HepG2 (cell line): ENCODE measurements around the gene STIM1. TPM values are rescaled to one million over a fixed set of nuclear protein-coding genes. Genes with fewer than 3 reads are reported as not detected.
A peak's percentile ranks its signal among the peaks of the same experiment; 100 is the strongest.

Experiments used
- KDM6A ChIP-seq: IDR thresholded peaks from 2 replicates; pipeline ENCODE4 v1.6.1; 2016; ENCODE audit warnings: low read depth
- SIN3B ChIP-seq: fragments of 150-350 bp; IDR thresholded peaks from 2 replicates; pipeline ENCODE4 v1.6.1; 2014; ENCODE audit warnings: low read length
- TMF1 ChIP-seq: sonication (generic); formaldehyde crosslinking; IDR thresholded peaks from 2 replicates; pipeline ENCODE4 v1.8.1; 2022; ENCODE audit warnings: low read depth, missing genetic modification reagents
- ZMAT3 ChIP-seq: sonication (generic); formaldehyde crosslinking; conservative IDR thresholded peaks from 2 replicates; pipeline ENCODE4 v1.7.0; 2021; ENCODE audit warnings: missing genetic modification reagents
- ZNF672 ChIP-seq: sonication (generic); formaldehyde crosslinking; IDR thresholded peaks from 2 replicates; pipeline ENCODE4 v1.8.1; 2022; ENCODE audit warnings: missing genetic modification reagents
- ZSCAN21 ChIP-seq: sonication (generic); formaldehyde crosslinking; IDR thresholded peaks from 2 replicates; pipeline ENCODE4 v1.8.0; 2022; ENCODE audit warnings: mild to moderate bottlenecking, missing genetic modification reagents, moderate library complexity, borderline replicate concordance
- polyA plus RNA-seq, 8 experiments: library from polyadenylated mRNA; depleted of rRNA in 3 of 8; stranded (reverse) in 7 of 8; unstranded in 1 of 8; fragments of >200 nt; fragmentation: Illumina TruSeq in 4 of 8; extraction: Trizol in 4 of 8; gene quantifications; 2 replicates each; pipeline versions ENCODE4 v1.2.1 to v1.2.3, GENCODE V29; 2011 to 2016; ENCODE audit warnings: low read depth in 4 of 8, missing spikeins in 1 of 8, mixed read lengths in 1 of 8; ENCODE audit not compliant: insufficient read depth in 1 of 8
- total RNA-seq, 5 experiments: library from RNA; depleted of rRNA; stranded (reverse); fragments of >200 nt; fragmentation: Illumina TruSeq; extraction: Trizol; gene quantifications; 2 replicates each; pipeline ENCODE4 v1.2.3, GENCODE V29; 2016; ENCODE audit warnings: low read depth in 1 of 5
- TF ChIP-seq, protein P1 (sequence below), 2 experiments: fragments of 450-650 bp in 1 of 2; sonication (generic) in 1 of 2; formaldehyde crosslinking in 1 of 2; IDR thresholded peaks; 2 replicates each; pipeline versions ENCODE4 v1.6.1 to v1.8.0; 2016 to 2022; ENCODE audit warnings: antibody characterized with exemption in 1 of 2, mild to moderate bottlenecking in 1 of 2, missing genetic modification reagents in 1 of 2
- TF ChIP-seq, protein P2 (sequence below): IDR thresholded peaks from 2 replicates; pipeline ENCODE4 v1.6.1; 2016; ENCODE audit warnings: low read depth
- TF ChIP-seq, protein P3 (sequence below): sonication (generic); formaldehyde crosslinking; IDR thresholded peaks from 2 replicates; pipeline ENCODE4 v1.4.0; 2020; ENCODE audit warnings: missing genetic modification reagents
- TF ChIP-seq, protein P4 (sequence below): sonication (generic); formaldehyde crosslinking; IDR thresholded peaks from 2 replicates; pipeline ENCODE4 v1.5.0; 2020; ENCODE audit warnings: missing genetic modification reagents
- TF ChIP-seq, protein P5 (sequence below): IDR thresholded peaks from 2 replicates; pipeline ENCODE4 v1.6.1; 2016; ENCODE audit warnings: missing genetic modification reagents, missing compliant biosample characterization
- TF ChIP-seq, protein P6 (sequence below): sonication (generic); formaldehyde crosslinking; IDR thresholded peaks from 2 replicates; pipeline ENCODE4 v1.8.1; 2023; ENCODE audit warnings: mild to moderate bottlenecking, missing genetic modification reagents

Gene STIM1
- total and polyA plus RNA-seq, 2 of the 13 experiments (the other 11 are each of a cell fraction or from before 2014, with no cell fraction given), result 19.2 to 28.5 TPM

DNA sequence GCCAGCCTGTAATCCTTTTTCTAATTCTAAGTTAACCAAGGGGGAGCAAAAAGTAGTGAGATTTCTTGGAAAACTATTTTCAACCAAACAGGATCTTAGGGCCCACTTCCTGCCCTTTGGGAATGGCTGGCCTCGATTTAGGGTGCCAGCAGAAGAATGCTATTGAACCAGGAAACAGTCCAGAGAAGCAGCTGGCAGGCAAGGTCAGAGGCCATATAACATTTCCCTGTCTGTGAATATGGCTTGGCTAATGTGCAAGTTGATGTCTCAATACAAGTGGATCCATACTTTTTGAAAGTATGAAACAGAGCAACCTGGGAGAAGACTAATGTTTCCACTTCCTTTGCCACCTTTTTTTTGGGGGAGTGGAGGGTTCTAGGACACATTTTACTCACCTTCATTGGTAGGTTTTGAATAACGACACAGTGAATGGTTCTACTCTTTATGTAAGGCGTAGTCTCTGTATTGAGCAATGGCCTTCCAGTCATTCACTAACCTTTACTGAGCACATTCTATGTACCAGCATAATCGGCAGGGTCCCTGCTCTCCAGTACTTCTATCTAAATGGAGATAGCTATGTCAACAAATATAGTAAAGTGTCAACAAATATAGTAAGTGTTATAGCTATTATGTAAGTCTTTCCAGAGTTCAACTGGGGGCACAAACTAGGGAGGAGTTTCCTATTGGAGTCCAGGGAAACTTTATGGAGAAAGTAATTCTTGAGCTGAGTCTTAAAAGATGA, 204.9 kb downstream of the STIM1 start (continued):
- TF ChIP-seq, protein P1, sequence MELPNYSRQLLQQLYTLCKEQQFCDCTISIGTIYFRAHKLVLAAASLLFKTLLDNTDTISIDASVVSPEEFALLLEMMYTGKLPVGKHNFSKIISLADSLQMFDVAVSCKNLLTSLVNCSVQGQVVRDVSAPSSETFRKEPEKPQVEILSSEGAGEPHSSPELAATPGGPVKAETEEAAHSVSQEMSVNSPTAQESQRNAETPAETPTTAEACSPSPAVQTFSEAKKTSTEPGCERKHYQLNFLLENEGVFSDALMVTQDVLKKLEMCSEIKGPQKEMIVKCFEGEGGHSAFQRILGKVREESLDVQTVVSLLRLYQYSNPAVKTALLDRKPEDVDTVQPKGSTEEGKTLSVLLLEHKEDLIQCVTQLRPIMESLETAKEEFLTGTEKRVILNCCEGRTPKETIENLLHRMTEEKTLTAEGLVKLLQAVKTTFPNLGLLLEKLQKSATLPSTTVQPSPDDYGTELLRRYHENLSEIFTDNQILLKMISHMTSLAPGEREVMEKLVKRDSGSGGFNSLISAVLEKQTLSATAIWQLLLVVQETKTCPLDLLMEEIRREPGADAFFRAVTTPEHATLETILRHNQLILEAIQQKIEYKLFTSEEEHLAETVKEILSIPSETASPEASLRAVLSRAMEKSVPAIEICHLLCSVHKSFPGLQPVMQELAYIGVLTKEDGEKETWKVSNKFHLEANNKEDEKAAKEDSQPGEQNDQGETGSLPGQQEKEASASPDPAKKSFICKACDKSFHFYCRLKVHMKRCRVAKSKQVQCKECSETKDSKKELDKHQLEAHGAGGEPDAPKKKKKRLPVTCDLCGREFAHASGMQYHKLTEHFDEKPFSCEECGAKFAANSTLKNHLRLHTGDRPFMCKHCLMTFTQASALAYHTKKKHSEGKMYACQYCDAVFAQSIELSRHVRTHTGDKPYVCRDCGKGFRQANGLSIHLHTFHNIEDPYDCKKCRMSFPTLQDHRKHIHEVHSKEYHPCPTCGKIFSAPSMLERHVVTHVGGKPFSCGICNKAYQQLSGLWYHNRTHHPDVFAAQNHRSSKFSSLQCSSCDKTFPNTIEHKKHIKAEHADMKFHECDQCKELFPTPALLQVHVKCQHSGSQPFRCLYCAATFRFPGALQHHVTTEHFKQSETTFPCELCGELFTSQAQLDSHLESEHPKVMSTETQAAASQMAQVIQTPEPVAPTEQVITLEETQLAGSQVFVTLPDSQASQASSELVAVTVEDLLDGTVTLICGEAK (IDR thresholded peaks at IDR 0.05), result no peak
- TF ChIP-seq, protein P1 (CRISPR knock-in tag; IDR thresholded peaks at IDR 0.05), result no peak
- TF ChIP-seq, protein P2, sequence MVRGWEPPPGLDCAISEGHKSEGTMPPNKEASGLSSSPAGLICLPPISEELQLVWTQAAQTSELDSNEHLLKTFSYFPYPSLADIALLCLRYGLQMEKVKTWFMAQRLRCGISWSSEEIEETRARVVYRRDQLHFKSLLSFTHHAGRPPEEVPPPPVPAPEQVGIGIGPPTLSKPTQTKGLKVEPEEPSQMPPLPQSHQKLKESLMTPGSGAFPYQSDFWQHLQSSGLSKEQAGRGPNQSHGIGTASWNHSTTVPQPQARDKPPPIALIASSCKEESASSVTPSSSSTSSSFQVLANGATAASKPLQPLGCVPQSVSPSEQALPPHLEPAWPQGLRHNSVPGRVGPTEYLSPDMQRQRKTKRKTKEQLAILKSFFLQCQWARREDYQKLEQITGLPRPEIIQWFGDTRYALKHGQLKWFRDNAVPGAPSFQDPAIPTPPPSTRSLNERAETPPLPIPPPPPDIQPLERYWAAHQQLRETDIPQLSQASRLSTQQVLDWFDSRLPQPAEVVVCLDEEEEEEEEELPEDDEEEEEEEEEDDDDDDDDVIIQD, result peak; percentile 78; the same call in 1 of the 2 replicates
- TF ChIP-seq ZMAT3 (CRISPR knock-in tag) (no peak), SIN3B (no peak), ZSCAN21 (no peak), KDM6A (peak; percentile 52; the same call in 1 of the 2 replicates), TMF1 (CRISPR knock-in tag) (no peak), ZNF672 (no peak)
- TF ChIP-seq, protein P3, sequence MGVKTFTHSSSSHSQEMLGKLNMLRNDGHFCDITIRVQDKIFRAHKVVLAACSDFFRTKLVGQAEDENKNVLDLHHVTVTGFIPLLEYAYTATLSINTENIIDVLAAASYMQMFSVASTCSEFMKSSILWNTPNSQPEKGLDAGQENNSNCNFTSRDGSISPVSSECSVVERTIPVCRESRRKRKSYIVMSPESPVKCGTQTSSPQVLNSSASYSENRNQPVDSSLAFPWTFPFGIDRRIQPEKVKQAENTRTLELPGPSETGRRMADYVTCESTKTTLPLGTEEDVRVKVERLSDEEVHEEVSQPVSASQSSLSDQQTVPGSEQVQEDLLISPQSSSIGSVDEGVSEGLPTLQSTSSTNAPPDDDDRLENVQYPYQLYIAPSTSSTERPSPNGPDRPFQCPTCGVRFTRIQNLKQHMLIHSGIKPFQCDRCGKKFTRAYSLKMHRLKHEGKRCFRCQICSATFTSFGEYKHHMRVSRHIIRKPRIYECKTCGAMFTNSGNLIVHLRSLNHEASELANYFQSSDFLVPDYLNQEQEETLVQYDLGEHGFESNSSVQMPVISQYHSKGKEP (CRISPR knock-in tag), result no peak
- TF ChIP-seq, protein P4, sequence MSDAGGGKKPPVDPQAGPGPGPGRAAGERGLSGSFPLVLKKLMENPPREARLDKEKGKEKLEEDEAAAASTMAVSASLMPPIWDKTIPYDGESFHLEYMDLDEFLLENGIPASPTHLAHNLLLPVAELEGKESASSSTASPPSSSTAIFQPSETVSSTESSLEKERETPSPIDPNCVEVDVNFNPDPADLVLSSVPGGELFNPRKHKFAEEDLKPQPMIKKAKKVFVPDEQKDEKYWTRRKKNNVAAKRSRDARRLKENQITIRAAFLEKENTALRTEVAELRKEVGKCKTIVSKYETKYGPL (CRISPR knock-in tag), result peak; percentile 40; the same call in 1 of the 2 replicates
- TF ChIP-seq, protein P5, sequence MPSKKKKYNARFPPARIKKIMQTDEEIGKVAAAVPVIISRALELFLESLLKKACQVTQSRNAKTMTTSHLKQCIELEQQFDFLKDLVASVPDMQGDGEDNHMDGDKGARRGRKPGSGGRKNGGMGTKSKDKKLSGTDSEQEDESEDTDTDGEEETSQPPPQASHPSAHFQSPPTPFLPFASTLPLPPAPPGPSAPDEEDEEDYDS, result no peak
- TF ChIP-seq, protein P6, sequence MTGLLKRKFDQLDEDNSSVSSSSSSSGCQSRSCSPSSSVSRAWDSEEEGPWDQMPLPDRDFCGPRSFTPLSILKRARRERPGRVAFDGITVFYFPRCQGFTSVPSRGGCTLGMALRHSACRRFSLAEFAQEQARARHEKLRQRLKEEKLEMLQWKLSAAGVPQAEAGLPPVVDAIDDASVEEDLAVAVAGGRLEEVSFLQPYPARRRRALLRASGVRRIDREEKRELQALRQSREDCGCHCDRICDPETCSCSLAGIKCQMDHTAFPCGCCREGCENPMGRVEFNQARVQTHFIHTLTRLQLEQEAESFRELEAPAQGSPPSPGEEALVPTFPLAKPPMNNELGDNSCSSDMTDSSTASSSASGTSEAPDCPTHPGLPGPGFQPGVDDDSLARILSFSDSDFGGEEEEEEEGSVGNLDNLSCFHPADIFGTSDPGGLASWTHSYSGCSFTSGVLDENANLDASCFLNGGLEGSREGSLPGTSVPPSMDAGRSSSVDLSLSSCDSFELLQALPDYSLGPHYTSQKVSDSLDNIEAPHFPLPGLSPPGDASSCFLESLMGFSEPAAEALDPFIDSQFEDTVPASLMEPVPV, result no peak
